Retinal pigment epithelial cell (primary cell): ENCODE measurements around the gene ARHGAP12.

Experiments used
- DNase-seq: peaks from one replicate; pipeline ENCODE4 v3.0.0-alpha.2; 2010; ENCODE audit warnings: low read depth
- H3K4me3 ChIP-seq: 2 replicates; pipeline ENCODE4 v1.5.1; 2011; ENCODE audit warnings: mild to moderate bottlenecking, low read length, control low read depth, moderate library complexity
- TF ChIP-seq, protein P1 (sequence below): conservative IDR thresholded peaks from 2 replicates; pipeline ENCODE4 v1.5.1; 2011; ENCODE audit warnings: low read depth, low read length, control low read depth, inconsistent platforms

The ARHGAP12 gene

DNA sequence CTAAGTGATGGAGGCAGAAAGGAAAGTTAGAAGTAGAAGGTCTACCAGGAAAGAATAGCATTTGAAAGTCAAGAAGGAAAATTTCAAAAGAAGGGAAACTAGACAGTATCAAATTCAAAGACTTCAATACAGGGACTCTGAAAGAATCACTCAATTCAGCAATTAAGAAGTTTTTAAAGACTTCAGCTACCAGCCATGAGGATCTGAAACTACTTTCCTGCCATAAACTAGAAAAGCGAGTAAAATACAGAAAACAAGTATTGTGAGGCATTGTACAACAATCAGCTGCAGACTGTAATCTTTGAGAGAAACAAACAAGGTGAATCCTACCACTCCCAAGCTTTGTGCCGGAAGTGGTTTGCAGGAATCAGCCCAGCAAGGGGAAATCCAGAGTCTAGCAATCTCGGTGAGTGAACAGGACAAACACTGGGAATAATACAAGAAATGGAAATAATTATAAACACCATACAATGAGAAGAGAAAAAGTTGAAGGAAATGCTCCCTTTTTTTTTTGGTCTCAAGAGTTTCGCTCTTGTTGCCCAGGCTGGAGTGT, 62.4 kb downstream of the ARHGAP12 start:
- no peak for DNase-seq
- no peak overlapping the region for H3K4me3 ChIP-seq
- TF ChIP-seq, protein P1, sequence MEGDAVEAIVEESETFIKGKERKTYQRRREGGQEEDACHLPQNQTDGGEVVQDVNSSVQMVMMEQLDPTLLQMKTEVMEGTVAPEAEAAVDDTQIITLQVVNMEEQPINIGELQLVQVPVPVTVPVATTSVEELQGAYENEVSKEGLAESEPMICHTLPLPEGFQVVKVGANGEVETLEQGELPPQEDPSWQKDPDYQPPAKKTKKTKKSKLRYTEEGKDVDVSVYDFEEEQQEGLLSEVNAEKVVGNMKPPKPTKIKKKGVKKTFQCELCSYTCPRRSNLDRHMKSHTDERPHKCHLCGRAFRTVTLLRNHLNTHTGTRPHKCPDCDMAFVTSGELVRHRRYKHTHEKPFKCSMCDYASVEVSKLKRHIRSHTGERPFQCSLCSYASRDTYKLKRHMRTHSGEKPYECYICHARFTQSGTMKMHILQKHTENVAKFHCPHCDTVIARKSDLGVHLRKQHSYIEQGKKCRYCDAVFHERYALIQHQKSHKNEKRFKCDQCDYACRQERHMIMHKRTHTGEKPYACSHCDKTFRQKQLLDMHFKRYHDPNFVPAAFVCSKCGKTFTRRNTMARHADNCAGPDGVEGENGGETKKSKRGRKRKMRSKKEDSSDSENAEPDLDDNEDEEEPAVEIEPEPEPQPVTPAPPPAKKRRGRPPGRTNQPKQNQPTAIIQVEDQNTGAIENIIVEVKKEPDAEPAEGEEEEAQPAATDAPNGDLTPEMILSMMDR: no peak

DNA sequence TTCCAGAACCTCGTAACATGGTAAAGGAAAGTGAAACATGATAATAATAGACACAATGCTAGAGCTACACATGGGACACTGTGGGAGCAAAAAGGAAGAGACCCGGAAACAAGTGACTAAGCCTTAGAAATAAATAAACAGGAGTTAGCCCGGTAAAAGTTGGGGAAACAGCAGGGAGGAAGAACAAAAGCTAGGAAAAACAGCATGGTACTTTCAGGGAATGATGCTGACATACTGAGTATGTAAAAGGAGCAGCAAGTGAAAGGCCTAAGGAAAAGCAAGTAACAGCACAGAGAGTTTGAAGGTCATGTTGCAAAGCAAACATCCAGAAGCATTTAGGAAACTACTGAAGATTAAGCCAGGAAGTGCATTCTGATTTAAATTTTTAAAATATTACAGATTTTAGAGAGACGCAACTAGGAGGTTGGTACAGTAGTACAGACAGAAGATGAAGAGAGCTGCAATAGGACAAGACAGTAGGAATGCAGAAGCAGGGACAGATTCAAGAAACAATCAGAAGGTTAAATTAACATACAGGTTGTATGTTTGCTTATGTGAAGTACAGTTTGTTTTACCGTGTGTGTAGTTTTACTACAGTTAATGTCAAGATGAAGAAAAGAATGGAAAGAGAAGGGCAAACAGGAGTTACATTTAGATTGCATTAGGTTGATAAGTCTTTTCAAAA, 63.7 kb downstream of the ARHGAP12 start:
- no peak for DNase-seq
- TF ChIP-seq, protein P1: no peak
- no peak overlapping the region for H3K4me3 ChIP-seq

DNA sequence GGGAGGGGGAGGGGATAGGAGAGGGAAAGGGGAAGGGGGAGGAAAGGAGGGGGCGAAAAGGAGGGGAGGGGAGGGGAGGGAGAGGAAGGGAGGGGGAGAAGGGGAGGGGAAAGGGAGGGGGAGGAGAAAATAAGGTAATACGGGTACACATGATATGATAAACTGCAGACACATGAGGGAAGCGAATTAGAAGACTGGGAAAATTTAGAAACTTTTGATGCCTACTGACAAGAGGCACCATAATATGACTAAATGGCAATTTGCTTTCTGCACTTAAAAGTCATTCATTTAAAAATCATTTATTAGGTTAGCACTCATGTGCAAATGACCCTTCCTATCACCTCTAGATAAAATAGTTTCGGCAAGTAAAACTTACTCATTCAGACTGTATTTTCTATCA, 73.6 kb downstream of the ARHGAP12 start:
- TF ChIP-seq, protein P1: no peak
- no peak overlapping the region for H3K4me3 ChIP-seq
- no peak for DNase-seq

DNA sequence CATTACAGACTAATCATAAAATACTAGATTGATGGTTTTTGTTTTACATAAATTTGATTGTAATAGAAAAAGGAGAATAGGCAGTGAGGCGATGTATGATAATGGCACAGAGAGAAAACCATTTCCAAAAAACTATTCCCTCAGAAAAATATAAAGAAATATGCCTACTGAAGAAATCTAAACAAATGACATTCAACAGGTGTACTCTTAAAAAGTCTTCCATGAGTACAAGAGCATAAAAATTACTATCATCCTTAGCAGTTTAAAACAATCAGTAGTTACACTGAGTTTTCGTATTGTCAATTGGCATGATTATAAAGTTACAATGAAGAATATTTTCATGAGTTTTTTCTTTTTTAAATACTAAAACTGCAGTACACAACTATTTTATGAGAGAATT, 75.0 kb downstream of the ARHGAP12 start:
- H3K4me3 ChIP-seq: no peak overlapping the region
- TF ChIP-seq, protein P1: no peak
- no peak for DNase-seq

DNA sequence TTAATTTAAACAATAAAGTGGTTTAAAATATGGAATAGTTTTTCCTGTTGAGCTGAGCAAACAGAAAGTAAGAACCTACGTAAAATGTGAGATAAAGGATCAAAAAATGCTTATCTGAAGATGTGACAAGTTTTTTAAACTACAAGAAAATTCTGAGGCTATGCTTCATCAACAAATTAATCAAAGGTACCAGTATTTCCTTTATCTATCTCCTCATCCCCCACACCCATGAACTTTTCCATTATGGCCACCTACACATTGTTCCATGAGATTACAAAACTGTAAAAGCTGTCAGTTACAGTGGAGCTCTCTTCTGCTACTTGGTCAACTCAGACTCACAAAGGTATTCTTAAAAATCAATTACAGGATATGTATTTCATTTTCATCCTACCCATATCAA, 77.4 kb downstream of the ARHGAP12 start:
- DNase-seq: no peak
- TF ChIP-seq, protein P1: no peak
- no peak overlapping the region for H3K4me3 ChIP-seq

DNA sequence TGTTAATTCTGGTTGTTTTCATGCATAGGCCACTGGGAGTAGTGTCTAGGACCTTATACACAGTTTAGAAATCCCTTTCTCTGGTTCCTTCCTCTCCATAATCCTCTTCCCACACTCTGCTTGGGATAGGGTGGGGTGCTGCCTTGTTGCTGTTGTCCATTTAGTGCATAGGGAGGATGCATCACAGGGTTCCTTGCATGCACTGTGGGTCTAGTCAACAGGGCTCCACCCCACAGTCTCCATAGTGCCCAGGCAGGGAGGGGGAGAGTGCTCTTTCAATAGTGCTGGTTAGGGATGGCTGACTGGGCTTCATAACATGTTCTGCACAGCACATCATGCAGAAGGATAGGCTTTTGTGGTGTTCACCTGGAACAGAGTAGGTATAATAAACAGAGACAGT, 81.1 kb downstream of the ARHGAP12 start:
- no peak overlapping the region for H3K4me3 ChIP-seq
- TF ChIP-seq, protein P1: no peak
- DNase-seq: no peak

DNA sequence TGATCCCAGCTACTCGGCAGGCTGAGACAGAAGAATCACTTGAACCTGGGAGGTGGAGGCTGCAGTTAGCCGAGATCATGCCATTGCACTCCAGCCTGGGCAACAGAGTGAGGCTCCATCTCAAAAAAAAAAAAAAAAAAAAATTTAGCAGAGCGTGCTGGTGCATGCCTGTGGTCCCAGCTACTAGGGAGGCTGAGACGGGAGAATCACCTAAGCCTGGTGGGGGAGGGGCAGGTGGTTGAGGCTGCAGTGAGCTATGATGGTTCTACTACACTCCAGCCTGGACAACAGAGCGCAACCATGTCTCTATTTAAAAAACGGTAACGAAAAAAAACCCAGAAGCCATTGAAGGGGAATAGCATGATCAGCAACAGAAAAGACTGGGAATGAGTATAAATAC, 89.9 kb downstream of the ARHGAP12 start:
- TF ChIP-seq, protein P1: no peak
- no peak overlapping the region for H3K4me3 ChIP-seq
- DNase-seq: no peak
